Common myeloid progenitor, CD34-positive (primary cell): ENCODE measurements around the gene SCN4B.
A peak's percentile ranks its signal among the peaks of the same experiment; 100 is the strongest.

Experiments
- CTCF ChIA-PET: fragments of 350-600 bp; sonication (Branson Sonifier 250); formaldehyde crosslinking; loops from one replicate; lab custom pipeline; 2021; ENCODE audit warnings: antibody characterized with exemption; lab: Charles Lee
- POLR2A ChIA-PET: fragments of 350-600 bp; sonication (Branson Sonifier 250); formaldehyde crosslinking; loops from one replicate; lab custom pipeline; 2021; ENCODE audit warnings: antibody characterized with exemption; lab: Charles Lee
- DNase-seq, 3 donors: peaks; one replicate each; pipeline versions ENCODE4 v3.0.0 to v3.0.0-alpha.2; 2013
- H3K27ac ChIP-seq, 2 experiments: 1 replicate in 1 of 2; 2 replicates in 1 of 2; pipeline ENCODE4 v1.7.0; 2013; ENCODE audit warnings: inconsistent platforms in 2 of 2, low read length in 2 of 2, mild to moderate bottlenecking in 2 of 2, low read depth in 1 of 2, moderate library complexity in 1 of 2; ENCODE audit not compliant: severe bottlenecking in 2 of 2, insufficient read depth in 1 of 2, poor library complexity in 1 of 2
- H3K27me3 ChIP-seq, 5 experiments: replicated peaks in 2 of 5; 1 replicate in 3 of 5; 2 replicates in 2 of 5; pipeline versions ENCODE4 v1.6.1 to v1.7.0; 2013; ENCODE audit warnings: low read length in 4 of 5, mild to moderate bottlenecking in 2 of 5, moderate library complexity in 2 of 5, inconsistent platforms in 1 of 5; ENCODE audit not compliant: insufficient read depth in 5 of 5, control insufficient read depth in 4 of 5
- H3K36me3 ChIP-seq, 4 experiments: 1 replicate in 2 of 4; 2 replicates in 2 of 4; pipeline versions ENCODE4 v1.6.1 to v1.7.0; 2013; ENCODE audit warnings: low read length in 3 of 4, control low read depth in 1 of 4, mild to moderate bottlenecking in 1 of 4; ENCODE audit not compliant: control insufficient read depth in 4 of 4, insufficient read depth in 4 of 4
- H3K4me1 ChIP-seq, 4 experiments: 1 replicate in 3 of 4; 2 replicates in 1 of 4; pipeline versions ENCODE4 v1.6.1 to v1.7.1; 2013; ENCODE audit warnings: low read length in 3 of 4, mild to moderate bottlenecking in 3 of 4, control low read depth in 1 of 4, inconsistent platforms in 1 of 4, moderate library complexity in 1 of 4; ENCODE audit not compliant: control insufficient read depth in 4 of 4, insufficient read depth in 4 of 4; ENCODE audit errors: control extremely low read depth in 1 of 4
- H3K4me3 ChIP-seq, 7 experiments: 1 replicate in 4 of 7; 2 replicates in 3 of 7; pipeline versions ENCODE4 v1.5.1 to v1.7.0; 2013; ENCODE audit warnings: mild to moderate bottlenecking in 7 of 7, low read length in 6 of 7, moderate library complexity in 6 of 7, inconsistent platforms in 2 of 7, low read depth in 2 of 7, control low read depth in 1 of 7; ENCODE audit not compliant: insufficient read depth in 4 of 7, control insufficient read depth in 1 of 7; ENCODE audit errors: extremely low read depth in 1 of 7
- H3K9me3 ChIP-seq, 5 experiments: 1 replicate in 4 of 5; 2 replicates in 1 of 5; pipeline versions ENCODE4 v1.6.1 to v1.7.1; 2013; ENCODE audit warnings: low read length in 4 of 5, mild to moderate bottlenecking in 2 of 5, inconsistent platforms in 1 of 5, low read depth in 1 of 5, moderate library complexity in 1 of 5; ENCODE audit not compliant: control insufficient read depth in 4 of 5, insufficient read depth in 2 of 5; ENCODE audit errors: control extremely low read depth in 1 of 5
- WGBS: methylation state at CpG from one replicate; pipeline ENCODE4 v1.1.5; 2013; ENCODE audit not compliant: insufficient coverage; 5-methylcytosine and 5-hydroxymethylcytosine counted together

Gene SCN4B

DNA sequence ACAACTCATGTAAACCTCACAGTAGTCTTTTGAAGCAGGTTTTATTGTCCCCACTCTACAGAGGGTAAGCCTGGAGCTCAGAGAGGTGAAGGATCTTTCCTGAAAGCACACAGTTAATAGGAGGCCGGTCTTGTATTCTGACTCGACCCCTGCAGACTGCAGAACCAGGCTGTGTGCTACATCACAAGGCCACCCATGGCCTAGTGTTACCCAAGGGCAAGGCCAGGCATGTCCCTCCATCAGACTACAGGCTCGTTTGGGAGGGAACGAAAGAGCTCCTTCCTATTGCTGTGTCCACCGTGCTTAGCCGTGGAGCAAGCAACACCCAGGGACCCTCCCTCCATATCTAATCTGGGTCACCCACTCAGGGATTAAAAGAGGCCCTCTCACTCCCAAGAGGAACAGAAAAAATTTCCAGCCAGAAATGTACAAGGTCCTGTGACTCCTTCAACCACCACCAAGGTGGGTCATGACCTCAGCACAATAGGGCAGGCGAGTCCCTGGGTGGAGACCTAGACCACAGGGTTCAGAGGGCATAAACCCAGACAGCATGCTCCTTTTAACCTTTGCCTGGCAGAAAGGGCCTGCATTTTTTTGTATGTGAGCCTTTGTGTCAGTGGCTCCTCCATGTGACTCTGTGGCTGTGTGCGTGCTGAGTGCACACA lies 59.6 kb downstream of the SCN4B start:
- peaks cover 0 to 13% (median 8%) of the 10 kb centered on the region in 4 experiments for H3K4me1 ChIP-seq
- ChIA-PET CTCF (no interaction called here), POLR2A (no interaction called here)
- no peaks in the 10 kb centered on the region for H3K36me3 ChIP-seq
- peaks cover 0 to 4% (median 0%) of the 10 kb centered on the region in 5 experiments for H3K9me3 ChIP-seq
- H3K27ac ChIP-seq = no peak overlapping the region
- H3K27me3 ChIP-seq = peaks cover 0 to 3% (median 0%) of the 10 kb centered on the region in 5 experiments
- DNase-seq = no peak
- no peak overlapping the region for H3K4me3 ChIP-seq
- 100% methylated on average over 4 of the region's 8 CpGs for WGBS

DNA sequence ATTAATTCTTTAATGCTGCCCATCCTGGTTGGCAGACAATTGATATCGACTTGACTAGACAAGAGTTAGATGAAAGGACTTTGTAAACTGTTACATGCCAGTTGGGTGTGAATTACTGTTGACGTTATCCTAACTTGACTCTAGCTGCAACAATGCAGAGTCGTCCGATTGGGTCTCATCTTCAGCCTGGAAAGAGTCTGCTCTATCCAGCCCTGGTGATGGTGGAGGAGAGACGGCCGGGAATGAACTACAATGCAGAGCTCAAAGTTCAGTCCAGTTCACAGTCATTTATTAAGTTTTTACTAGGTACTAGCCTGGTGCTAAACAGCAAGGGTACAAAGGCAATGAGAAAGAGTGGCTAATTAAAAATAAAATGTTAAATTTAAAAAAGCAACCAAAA lies 60.9 kb downstream of the SCN4B start:
- ChIA-PET CTCF (interaction anchor here (1.3 kb wide), 1 partner anchor 18 kb away, joined by 5 read pairs; no protein-coding TSS in a partner anchor), POLR2A (no interaction called here)
- Histone ChIP-seq H3K4me3 (no peak overlapping the region), H3K27ac (no peak overlapping the region), H3K4me1 (peaks cover 0 to 26% (median 11%) of the 10 kb centered on the region in 4 experiments), H3K27me3 (no peaks in the 10 kb centered on the region), H3K36me3 (no peaks in the 10 kb centered on the region), H3K9me3 (peaks cover 0 to 17% (median 4%) of the 10 kb centered on the region in 5 experiments)
- WGBS = 98% methylated on average over 5 of the region's 6 CpGs
- DNase-seq = no peak

DNA sequence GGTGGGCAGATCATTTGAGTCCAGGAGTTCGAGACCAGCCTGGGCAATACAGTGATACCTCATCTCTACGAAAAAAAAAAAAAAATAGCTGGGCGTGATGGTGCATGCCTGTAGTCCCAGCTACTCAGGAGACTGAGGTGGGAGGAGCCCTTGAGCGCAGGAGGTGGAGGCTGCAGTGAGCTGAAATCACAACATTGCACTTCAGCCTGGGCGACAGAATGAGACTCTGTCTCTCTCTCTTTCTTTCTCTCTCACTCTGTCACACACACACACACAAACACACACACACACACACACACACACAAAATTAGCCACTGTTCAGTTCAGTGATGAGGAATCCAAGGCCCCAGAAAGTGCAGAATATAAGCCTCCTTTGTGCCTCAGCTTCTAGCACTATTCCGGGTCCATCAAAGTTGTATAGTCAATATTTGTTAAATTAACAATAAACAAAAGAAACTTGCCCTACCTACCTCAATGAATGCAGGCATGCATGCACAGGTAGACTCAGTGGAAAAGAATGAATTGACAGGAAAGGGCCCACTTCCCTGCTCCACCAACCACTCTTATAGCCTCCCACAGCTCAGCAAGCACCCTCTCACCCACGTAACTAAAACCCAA lies 62.0 kb downstream of the SCN4B start:
- Histone ChIP-seq H3K27me3 (no peaks in the 10 kb centered on the region), H3K27ac (no peak overlapping the region), H3K4me1 (peaks cover 0 to 34% (median 12%) of the 10 kb centered on the region in 4 experiments), H3K9me3 (peaks cover 0 to 27% (median 4%) of the 10 kb centered on the region in 5 experiments), H3K36me3 (no peaks in the 10 kb centered on the region), H3K4me3 (no peak overlapping the region)
- POLR2A ChIA-PET = no interaction called here
- no peak for DNase-seq
- CTCF ChIA-PET = interaction anchor here (4.2 kb wide), 1 partner anchor 11 kb away, joined by 25 read pairs; no protein-coding TSS in a partner anchor
- WGBS = 96% methylated on average over 4 of the region's 7 CpGs

DNA sequence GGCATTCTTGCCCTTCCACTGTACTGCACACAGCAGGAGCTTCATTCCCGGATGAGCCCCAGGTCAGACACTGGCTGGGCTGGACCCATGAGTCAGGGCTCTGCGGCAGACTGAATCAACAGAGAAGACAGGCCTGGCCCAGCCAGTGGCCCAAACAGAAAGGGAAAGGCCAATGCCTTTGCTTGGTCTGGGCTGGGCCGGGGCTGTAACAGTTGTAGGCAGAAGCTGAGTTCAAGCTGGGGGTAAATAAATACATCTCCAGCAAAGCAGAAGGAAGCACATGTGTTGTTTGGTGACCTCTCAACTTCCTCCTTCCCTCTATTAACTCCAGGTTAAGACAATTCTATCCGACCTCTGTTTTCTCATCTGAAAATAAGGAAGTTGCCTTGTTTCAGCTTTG lies 64.1 kb downstream of the SCN4B start:
- POLR2A ChIA-PET = interaction anchor here (0.6 kb wide), 1 partner anchor 451 kb away, joined by 3 read pairs; no protein-coding TSS in a partner anchor
- 35% methylated on average over 4 of the region's 4 CpGs for WGBS

DNA sequence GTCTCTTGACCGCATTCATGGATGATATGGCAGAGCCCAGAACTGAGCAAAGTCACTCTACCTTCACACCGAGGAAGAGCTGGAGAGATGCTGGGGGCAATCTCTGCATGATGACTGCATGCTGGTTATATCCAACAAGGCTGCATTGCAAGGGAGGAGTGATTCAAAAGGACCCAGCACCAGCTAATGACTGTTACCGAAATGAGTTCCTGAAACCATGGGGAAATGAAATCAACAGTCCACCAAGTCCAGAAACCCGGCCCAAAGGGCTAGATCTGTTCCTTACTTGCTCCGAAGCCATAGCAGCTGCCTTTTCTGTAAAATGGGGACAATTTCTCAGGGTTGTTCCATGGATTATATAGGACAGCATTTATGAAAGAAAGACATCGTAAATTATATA lies 64.7 kb downstream of the SCN4B start:
- WGBS = 95% methylated on average over 5 of the region's 6 CpGs
- H3K27me3 ChIP-seq = no peaks in the 10 kb centered on the region
- peaks cover 0 to 29% (median 4%) of the 10 kb centered on the region in 5 experiments for H3K9me3 ChIP-seq
- H3K4me3 ChIP-seq = peak overlapping the region in 1 of 7 experiments; percentile 21
- peak overlapping the region in 1 of 2 experiments; percentile 17 for H3K27ac ChIP-seq
- POLR2A ChIA-PET = no interaction called here
- CTCF ChIA-PET = interaction anchor here (0.9 to 4.2 kb wide), 3 partner anchors 9 to 55 kb away, joined by 3 to 25 read pairs (median 4); no protein-coding TSS in a partner anchor
- H3K4me1 ChIP-seq = peaks cover 4 to 57% (median 30%) of the 10 kb centered on the region in 4 experiments
- no peaks in the 10 kb centered on the region for H3K36me3 ChIP-seq
- DNase-seq = peak in 1 of 3 donors; percentile 15

More for the DNA sequence above, 64.1 kb downstream of the SCN4B start:
- CTCF ChIA-PET = interaction anchor here (0.9 to 4.2 kb wide), 5 partner anchors 9 to 83 kb away, joined by 3 to 25 read pairs (median 4); no protein-coding TSS in a partner anchor
- no peaks in the 10 kb centered on the region for H3K36me3 ChIP-seq
- DNase-seq = peak; percentile 54 to 96 (median 93)
- H3K4me1 ChIP-seq = peaks cover 4 to 52% (median 24%) of the 10 kb centered on the region in 4 experiments
- peaks cover 0 to 29% (median 4%) of the 10 kb centered on the region in 5 experiments for H3K9me3 ChIP-seq
- no peaks in the 10 kb centered on the region for H3K27me3 ChIP-seq
- H3K27ac ChIP-seq = peak overlapping the region in 1 of 2 experiments; percentile 17
- no peak overlapping the region for H3K4me3 ChIP-seq

DNA sequence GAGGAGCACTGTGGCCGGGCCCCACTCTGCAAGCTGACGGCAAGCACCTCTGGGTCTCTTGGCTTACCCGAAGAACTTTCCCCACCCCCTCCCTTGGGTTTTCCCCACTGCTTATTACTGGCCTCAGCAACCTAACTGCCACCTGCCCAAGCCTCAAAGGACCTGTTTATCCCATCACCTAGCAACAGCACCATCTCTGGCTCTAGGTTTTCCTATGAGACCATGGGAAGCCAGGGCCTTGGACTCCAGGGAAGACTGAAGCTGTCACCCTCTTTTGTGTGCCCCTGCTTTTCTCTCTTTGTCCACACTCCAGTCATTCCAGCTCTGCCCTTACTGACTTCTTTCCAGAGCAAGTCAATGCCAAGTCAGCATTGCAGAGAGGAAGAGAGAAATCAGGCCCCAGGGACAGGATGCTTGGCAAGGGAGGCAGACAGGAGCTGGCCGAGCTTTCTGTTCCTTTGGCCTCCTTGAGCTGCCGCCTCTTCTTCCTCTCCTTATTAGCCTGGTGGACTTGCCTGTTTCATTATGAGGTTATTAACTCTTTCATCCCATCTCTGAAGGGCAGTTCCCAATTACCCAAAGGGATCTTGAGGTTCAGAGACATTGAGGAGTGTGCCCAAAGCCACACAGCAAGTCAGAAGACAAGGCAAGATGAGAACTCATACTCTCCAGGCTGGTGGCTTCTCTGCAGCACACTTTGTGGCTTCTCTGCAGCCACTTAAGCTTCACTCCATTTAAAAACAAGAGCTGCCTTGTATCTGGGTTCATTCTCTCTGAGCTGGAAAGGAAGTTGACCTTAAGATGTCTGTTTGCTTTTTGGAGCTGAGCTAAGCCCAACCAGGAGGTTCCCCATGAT lies 65.5 kb downstream of the SCN4B start, which contains the start of gene SMIM35:
Gene SMIM35, minus strand, starts transcription at position 51 of the 856 bp plus-strand sequence. CDS start 206 bp downstream, outside the sequence.
- Histone ChIP-seq H3K9me3 (peaks cover 0 to 29% (median 4%) of the 10 kb centered on the region in 5 experiments), H3K4me1 (peaks cover 4 to 63% (median 33%) of the 10 kb centered on the region in 4 experiments), H3K36me3 (no peaks in the 10 kb centered on the region), H3K27me3 (no peaks in the 10 kb centered on the region), H3K27ac (no peak within 1 kb of the TSS), H3K4me3 (peak within 1 kb of the TSS in 1 of 7 experiments; percentile 21)
- WGBS = 86% methylated on average over 5 of the region's 5 CpGs
- CTCF ChIA-PET = interaction anchor here (0.9 to 4.2 kb wide), 3 partner anchors 8 to 56 kb away, joined by 3 to 25 read pairs (median 4); no protein-coding TSS in a partner anchor
- DNase-seq = peak in 2 of 3 donors; percentile 26 to 33
- POLR2A ChIA-PET = no interaction called here
